Measurements from ENCODE around the gene UBD. TPM values are rescaled to one million over a fixed set of nuclear protein-coding genes. Genes with fewer than 3 reads are reported as not detected.

UBD gene
- total and polyA plus RNA-seq, 9 of the 15 experiments (the other 6 are each of a cell fraction or from before 2014, with no cell fraction given): not detected

- TF ChIP-seq ATF1 (CRISPR knock-in tag; IDR thresholded peaks at IDR 0.05) (no peak), ATF1 (tag; IDR thresholded peaks at IDR 0.05) (no peak), PTRF (tag; IDR thresholded peaks at IDR 0.05) (no peak), EP400 (IDR thresholded peaks at IDR 0.05) (no peak)
Observed at GRCh38 chr6:29524044-29524443, 35.5 kb downstream of the UBD start (continued).

DNA sequence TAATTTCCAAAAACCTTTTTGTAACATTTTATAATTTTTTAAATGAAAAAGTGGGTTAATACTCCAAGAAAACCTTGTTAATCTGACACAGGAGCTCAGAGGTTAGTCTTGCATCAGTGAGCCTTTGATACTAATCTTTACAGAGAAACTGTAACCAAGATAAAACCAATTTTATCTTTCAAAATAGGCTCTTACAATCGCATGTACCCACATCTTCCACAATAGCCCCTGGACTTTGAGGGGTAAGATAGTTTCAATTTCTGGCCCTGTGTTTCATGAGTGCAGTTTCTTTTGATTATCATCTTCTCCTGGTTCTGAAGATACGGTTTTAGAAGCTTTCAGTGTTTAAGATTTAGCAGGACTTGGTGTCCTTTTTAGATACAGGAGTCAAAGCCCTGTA lies 37.3 kb downstream of the UBD start:
- H3K27ac ChIP-seq (ENCODE audit: extremely low read depth, low read depth, low read length): no peak overlapping the region
- no peak for DNase-seq (ENCODE audit: extremely low read depth in 1 of 4, low spot score in 3 of 4)
- H3K9me1 ChIP-seq (ENCODE audit: control insufficient read depth, insufficient read depth, low read length): no peaks in the 10 kb centered on the region
- no peak for FAIRE-seq
- no peak overlapping the region for H2AFZ ChIP-seq (ENCODE audit: low read depth, low read length)
- H3K27me3 ChIP-seq (ENCODE audit: control insufficient read depth in 2 of 2, insufficient read depth in 2 of 2, low read length in 2 of 2): peaks cover 7 to 16% of the 10 kb centered on the region in 2 experiments
- ATAC-seq: no peak
- H3K4me2 ChIP-seq (ENCODE audit: insufficient read depth, low read length): no peak overlapping the region
- ChIA-PET CTCF (ENCODE audit: low intra/inter-chr PET ratio) (no interaction called here), POLR2A (no interaction called here)
- H3K9me3 ChIP-seq (replicated peaks; ENCODE audit: control insufficient read depth, insufficient read depth, low read depth, low read length): no peaks in the 10 kb centered on the region
- no peaks in the 10 kb centered on the region for H4K20me1 ChIP-seq (replicated peaks; ENCODE audit: control insufficient read depth, insufficient read depth, low read length)
- in situ Hi-C loops (cut with MboI) (no loop called here), intact Hi-C loops (cut with micrococcal nuclease) (no loop called here)
- H3K9ac ChIP-seq (ENCODE audit: insufficient read depth in 1 of 2, low read depth in 2 of 2, low read length in 2 of 2): no peak overlapping the region
- TF ChIP-seq, protein P1, sequence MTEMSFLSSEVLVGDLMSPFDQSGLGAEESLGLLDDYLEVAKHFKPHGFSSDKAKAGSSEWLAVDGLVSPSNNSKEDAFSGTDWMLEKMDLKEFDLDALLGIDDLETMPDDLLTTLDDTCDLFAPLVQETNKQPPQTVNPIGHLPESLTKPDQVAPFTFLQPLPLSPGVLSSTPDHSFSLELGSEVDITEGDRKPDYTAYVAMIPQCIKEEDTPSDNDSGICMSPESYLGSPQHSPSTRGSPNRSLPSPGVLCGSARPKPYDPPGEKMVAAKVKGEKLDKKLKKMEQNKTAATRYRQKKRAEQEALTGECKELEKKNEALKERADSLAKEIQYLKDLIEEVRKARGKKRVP (CRISPR knock-in tag; IDR thresholded peaks at IDR 0.05): peak; percentile 57; the same call in 1 of the 2 replicates
- TF ChIP-seq, protein P2, sequence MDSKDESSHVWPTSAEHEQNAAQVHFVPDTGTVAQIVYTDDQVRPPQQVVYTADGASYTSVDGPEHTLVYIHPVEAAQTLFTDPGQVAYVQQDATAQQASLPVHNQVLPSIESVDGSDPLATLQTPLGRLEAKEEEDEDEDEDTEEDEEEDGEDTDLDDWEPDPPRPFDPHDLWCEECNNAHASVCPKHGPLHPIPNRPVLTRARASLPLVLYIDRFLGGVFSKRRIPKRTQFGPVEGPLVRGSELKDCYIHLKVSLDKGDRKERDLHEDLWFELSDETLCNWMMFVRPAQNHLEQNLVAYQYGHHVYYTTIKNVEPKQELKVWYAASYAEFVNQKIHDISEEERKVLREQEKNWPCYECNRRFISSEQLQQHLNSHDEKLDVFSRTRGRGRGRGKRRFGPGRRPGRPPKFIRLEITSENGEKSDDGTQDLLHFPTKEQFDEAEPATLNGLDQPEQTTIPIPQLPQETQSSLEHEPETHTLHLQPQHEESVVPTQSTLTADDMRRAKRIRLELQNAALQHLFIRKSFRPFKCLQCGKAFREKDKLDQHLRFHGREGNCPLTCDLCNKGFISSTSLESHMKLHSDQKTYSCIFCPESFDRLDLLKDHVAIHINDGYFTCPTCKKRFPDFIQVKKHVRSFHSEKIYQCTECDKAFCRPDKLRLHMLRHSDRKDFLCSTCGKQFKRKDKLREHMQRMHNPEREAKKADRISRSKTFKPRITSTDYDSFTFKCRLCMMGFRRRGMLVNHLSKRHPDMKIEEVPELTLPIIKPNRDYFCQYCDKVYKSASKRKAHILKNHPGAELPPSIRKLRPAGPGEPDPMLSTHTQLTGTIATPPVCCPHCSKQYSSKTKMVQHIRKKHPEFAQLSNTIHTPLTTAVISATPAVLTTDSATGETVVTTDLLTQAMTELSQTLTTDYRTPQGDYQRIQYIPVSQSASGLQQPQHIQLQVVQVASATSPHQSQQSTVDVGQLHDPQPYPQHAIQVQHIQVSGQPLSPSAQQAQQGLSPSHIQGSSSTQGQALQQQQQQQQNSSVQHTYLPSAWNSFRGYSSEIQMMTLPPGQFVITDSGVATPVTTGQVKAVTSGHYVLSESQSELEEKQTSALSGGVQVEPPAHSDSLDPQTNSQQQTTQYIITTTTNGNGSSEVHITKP (IDR thresholded peaks at IDR 0.05; ENCODE audit: partially characterized antibody): no peak
- TF ChIP-seq RAD21 (CRISPR knock-in tag; conservative IDR thresholded peaks at IDR 0.05 in 1 of 2, IDR thresholded peaks at IDR 0.05 in 1 of 2) (peak in 1 of 2 experiments; percentile 14; a peak in 1 of 4 replicates), KAT2B (IDR thresholded peaks at IDR 0.05; ENCODE audit: low read depth, low read length) (no peak), HDAC3 (IDR thresholded peaks at IDR 0.05; ENCODE audit: borderline replicate concordance, partially characterized antibody) (no peak)
- WGBS (ENCODE audit: insufficient coverage, low coverage, missing lambda C conversion rate): 0% methylated on average over 2 of the region's 2 CpGs
- no peaks in the 10 kb centered on the region; a peak in 1 of 5 replicates for H3K4me1 ChIP-seq (replicated peaks in 1 of 2; ENCODE audit: control insufficient read depth in 2 of 2, insufficient read depth in 2 of 2, low read length in 2 of 2)
- H3K36me3 ChIP-seq (ENCODE audit: control insufficient read depth, insufficient read depth, low read length): no peaks in the 10 kb centered on the region
- H3K79me2 ChIP-seq (ENCODE audit: control insufficient read depth, insufficient read depth, low read length): no peaks in the 10 kb centered on the region
- BruUV-seq (replicated peaks): no TSS peak
- no peak overlapping the region for H3K4me3 ChIP-seq
